Measurements from ENCODE around the gene CSMD2.

The CSMD2 gene

GRCh38 chr1:34178072-34178471 lies 13.0 kb upstream of the CSMD2 start:
- H3K4me1 ChIP-seq, result no peaks in the 10 kb centered on the region
- no peak overlapping the region for H3K27ac ChIP-seq
- H3K9me3 ChIP-seq, result no peaks in the 10 kb centered on the region
- H3K4me3 ChIP-seq, result no peak overlapping the region
- H3K4me2 ChIP-seq, result no peak overlapping the region
- TF ChIP-seq Cebpa-rat (IDR thresholded peaks at IDR 0.05), result no peak
- no peak overlapping the region for H3K9ac ChIP-seq
- H3K36me3 ChIP-seq, result no peaks in the 10 kb centered on the region
- no peaks in the 10 kb centered on the region for H3K27me3 ChIP-seq
- no peaks in the 10 kb centered on the region for H4K20me1 ChIP-seq

GRCh38 chr1:34176830-34177603 lies 12.0 kb upstream of the CSMD2 start, which contains the start of gene C1orf94:
Gene C1orf94, plus strand, starts transcription at chr1:34176907. Its CDS starts 883 bp downstream, at chr1:34177790.
- H3K9ac ChIP-seq, result no peak within 1 kb of the TSS
- H3K27me3 ChIP-seq, result no peaks in the 10 kb centered on the region
- no peak for TF ChIP-seq Cebpa-rat (IDR thresholded peaks at IDR 0.05)
- no peaks in the 10 kb centered on the region for H3K4me1 ChIP-seq
- no peaks in the 10 kb centered on the region for H4K20me1 ChIP-seq
- H3K36me3 ChIP-seq, result no peaks in the 10 kb centered on the region
- no peak within 1 kb of the TSS for H3K27ac ChIP-seq
- H3K9me3 ChIP-seq, result no peaks in the 10 kb centered on the region
- no peak within 1 kb of the TSS for H3K4me2 ChIP-seq
- no peak within 1 kb of the TSS for H3K4me3 ChIP-seq

- Histone ChIP-seq H4K20me1 (no peaks in the 10 kb centered on the region), H3K4me2 (no peak overlapping the region), H3K9ac (no peak overlapping the region), H3K27me3 (no peaks in the 10 kb centered on the region), H3K4me1 (no peaks in the 10 kb centered on the region), H3K9me3 (no peaks in the 10 kb centered on the region), H3K27ac (no peak overlapping the region), H3K36me3 (no peaks in the 10 kb centered on the region), H3K4me3 (no peak overlapping the region)
- TF ChIP-seq Cebpa-rat (IDR thresholded peaks at IDR 0.05), result no peak
These were observed 10.7 kb upstream of the CSMD2 start for GRCh38 chr1:34175744-34176143.

- H3K4me2 ChIP-seq, result peak overlapping the region; percentile 99; the same call in 1 of the 2 replicates
- no peaks in the 10 kb centered on the region for H3K36me3 ChIP-seq
- H4K20me1 ChIP-seq, result peaks cover 10% of the 10 kb centered on the region
- no peaks in the 10 kb centered on the region for H3K9me3 ChIP-seq
- H3K4me3 ChIP-seq, result no peak overlapping the region
- no peak for TF ChIP-seq Cebpa-rat (IDR thresholded peaks at IDR 0.05)
- H3K27me3 ChIP-seq, result peaks cover 62% of the 10 kb centered on the region
- no peak overlapping the region for H3K27ac ChIP-seq
- peaks cover 41% of the 10 kb centered on the region for H3K4me1 ChIP-seq
- no peak overlapping the region for H3K9ac ChIP-seq
These were observed 2.4 kb upstream of the CSMD2 start for GRCh38 chr1:34167389-34167788.

GRCh38 chr1:34166625-34167361 lies 1.8 kb upstream of the CSMD2 start:
- Histone ChIP-seq H3K9ac (peak overlapping the region; percentile 55; the same call in 1 of the 2 replicates), H3K9me3 (no peaks in the 10 kb centered on the region), H3K36me3 (no peaks in the 10 kb centered on the region), H4K20me1 (peaks cover 10% of the 10 kb centered on the region), H3K4me1 (peaks cover 41% of the 10 kb centered on the region), H3K27ac (no peak overlapping the region; the same call in 1 of the 2 replicates), H3K4me2 (peak overlapping the region; percentile 99), H3K27me3 (peaks cover 68% of the 10 kb centered on the region), H3K4me3 (peak overlapping the region; percentile 64)
- TF ChIP-seq Cebpa-rat (IDR thresholded peaks at IDR 0.05), result no peak

- Histone ChIP-seq H3K27me3 (peaks cover 74% of the 10 kb centered on the region), H4K20me1 (peaks cover 10% of the 10 kb centered on the region), H3K36me3 (no peaks in the 10 kb centered on the region), H3K27ac (no peak overlapping the region), H3K4me2 (peak overlapping the region; percentile 99), H3K4me1 (peaks cover 41% of the 10 kb centered on the region), H3K9ac (peak overlapping the region; percentile 55; the same call in 1 of the 2 replicates), H3K9me3 (no peaks in the 10 kb centered on the region), H3K4me3 (peak overlapping the region; percentile 64)
- no peak for TF ChIP-seq Cebpa-rat (IDR thresholded peaks at IDR 0.05)
These were observed 1.2 kb upstream of the CSMD2 start for GRCh38 chr1:34166191-34166624.

- H3K4me3 ChIP-seq, result peak overlapping the region; percentile 69
- peaks cover 81% of the 10 kb centered on the region for H3K27me3 ChIP-seq
- H3K4me2 ChIP-seq, result peak overlapping the region; percentile 98
- H3K27ac ChIP-seq, result no peak overlapping the region
- H4K20me1 ChIP-seq, result peaks cover 10% of the 10 kb centered on the region
- H3K9me3 ChIP-seq, result no peaks in the 10 kb centered on the region
- no peak overlapping the region for H3K9ac ChIP-seq
- H3K36me3 ChIP-seq, result no peaks in the 10 kb centered on the region
- H3K4me1 ChIP-seq, result peaks cover 41% of the 10 kb centered on the region
- TF ChIP-seq Cebpa-rat (IDR thresholded peaks at IDR 0.05), result no peak
These were observed 442 bp upstream of the CSMD2 start for GRCh38 chr1:34165422-34165921.

- peak overlapping the region; percentile 49; the same call in 1 of the 2 replicates for H3K9ac ChIP-seq
- H3K36me3 ChIP-seq, result no peaks in the 10 kb centered on the region
- peaks cover 90% of the 10 kb centered on the region for H3K27me3 ChIP-seq
- H3K4me2 ChIP-seq, result peak overlapping the region; percentile 98
- TF ChIP-seq Cebpa-rat (IDR thresholded peaks at IDR 0.05), result no peak
- no peak overlapping the region for H3K27ac ChIP-seq
- peaks cover 10% of the 10 kb centered on the region for H4K20me1 ChIP-seq
- H3K4me1 ChIP-seq, result peaks cover 41% of the 10 kb centered on the region
- no peaks in the 10 kb centered on the region for H3K9me3 ChIP-seq
- H3K4me3 ChIP-seq, result peak overlapping the region; percentile 69
These were observed 968 bp downstream of the CSMD2 start for GRCh38 chr1:34163792-34164731.
